GM13976 (cell line): ENCODE data around the gene ITGB6.

Source experiments
- DNase-seq: peaks from one replicate; pipeline ENCODE4 v3.0.0; 2012; ENCODE audit warnings: low spot score
- CTCF ChIP-seq: IDR thresholded peaks from 2 replicates; pipeline ENCODE4 v1.5.1; 2012; ENCODE audit warnings: borderline replicate concordance, mild to moderate bottlenecking; ENCODE audit not compliant: insufficient read depth; ENCODE audit errors: extremely low read depth, missing control alignments, control extremely low read depth
- in situ Hi-C: fragments of 300-500 bp; cut with MboI; formaldehyde crosslinking; loops from one replicate; pipeline ENCODE4 v1.12.0; 2022; ENCODE audit warnings: low sequenced_read_pairs, mixed read lengths, inconsistent platforms; ENCODE audit not compliant: unreplicated experiment

ITGB6 gene

GRCh38 chr2:160205505-160205904, 5.4 kb upstream of the ITGB6 start:
- no peak for DNase-seq
- in situ Hi-C loops: loop anchor here (10.0 kb wide), 1 partner anchor 101 kb away; no protein-coding TSS in a partner anchor
- no peak for TF ChIP-seq CTCF

GRCh38 chr2:160203422-160203821, 3.4 kb upstream of the ITGB6 start:
- in situ Hi-C loops: loop anchor here (10.0 kb wide), 1 partner anchor 99 kb away; no protein-coding TSS in a partner anchor

GRCh38 chr2:160203007-160203406, 2.9 kb upstream of the ITGB6 start:
- DNase-seq: no peak
- no peak for TF ChIP-seq CTCF
- in situ Hi-C loops: loop anchor here (10.0 kb wide), 1 partner anchor 98 kb away; no protein-coding TSS in a partner anchor

More at GRCh38 chr2:160203422-160203821, 3.4 kb upstream of the ITGB6 start:
- TF ChIP-seq CTCF: no peak
- no peak for DNase-seq

- in situ Hi-C loops: loop anchor here (10.0 kb wide), 1 partner anchor 97 kb away; no protein-coding TSS in a partner anchor
- TF ChIP-seq CTCF: no peak
- DNase-seq: no peak
Measured at GRCh38 chr2:160201849-160202539, 1.9 kb upstream of the ITGB6 start.

- DNase-seq: no peak
- no peak for TF ChIP-seq CTCF
- in situ Hi-C loops: loop anchor here (10.0 kb wide), 1 partner anchor 96 kb away; no protein-coding TSS in a partner anchor
Measured at GRCh38 chr2:160200921-160201320, 849 bp upstream of the ITGB6 start.

GRCh38 chr2:160199053-160199452, 1.0 kb downstream of the ITGB6 start:
- no peak for DNase-seq
- no peak for TF ChIP-seq CTCF
- in situ Hi-C loops: no loop called here
